Panc1 (cell line): ENCODE data around the gene CES4A. TPM values are rescaled to one million over a fixed set of nuclear protein-coding genes. Genes with fewer than 3 reads are reported as not detected.

Experiments used
- ATAC-seq: fragments of 200-7000 bp; cut with Tn5 transposase; 2 replicates; pipeline ENCODE4 v1.9.1; 2020; ENCODE audit warnings: mild to moderate bottlenecking, moderate library complexity
- BruUV-seq: library from RNA; stranded (reverse); fragments of 400-500 nt; replicated peaks from 2 replicates; lab custom pipeline; 2021; lab: Mats Ljungman, UMichigan
- CTCF ChIA-PET: fragments of 300-600 bp; sonication (Branson Sonifier 250); formaldehyde crosslinking; loops from one replicate; lab custom pipeline; 2022; ENCODE audit warnings: antibody characterized with exemption; lab: Charles Lee
- POLR2A ChIA-PET: fragments of 300-600 bp; sonication (Branson Sonifier 250); formaldehyde crosslinking; loops from one replicate; lab custom pipeline; 2022; ENCODE audit warnings: antibody characterized with exemption; lab: Charles Lee
- DNase-seq: peaks from one replicate; pipeline ENCODE4 v3.0.0-alpha.2; 2010; ENCODE audit warnings: low read depth, low spot score
- H3K27ac ChIP-seq: 2 replicates; pipeline ENCODE4 v1.5.1; 2011; ENCODE audit warnings: mild to moderate bottlenecking, low read length, inconsistent platforms
- H3K27me3 ChIP-seq: fragments of 200-500 bp; sonication (Bioruptor generic); 2 replicates; pipeline ENCODE4 v1.6.0; 2014; ENCODE audit warnings: low read length, inconsistent platforms; ENCODE audit not compliant: control insufficient read depth, insufficient read depth
- H3K36me3 ChIP-seq: fragments of 200-500 bp; sonication (Bioruptor generic); 2 replicates; pipeline ENCODE4 v1.5.1; 2014; ENCODE audit warnings: inconsistent platforms, mild to moderate bottlenecking, low read length, moderate library complexity; ENCODE audit not compliant: control insufficient read depth, insufficient read depth
- H3K4me1 ChIP-seq: 2 replicates; pipeline ENCODE4 v1.5.1; 2011; ENCODE audit warnings: inconsistent platforms, mild to moderate bottlenecking, low read length, moderate library complexity; ENCODE audit not compliant: control insufficient read depth, insufficient read depth
- H3K4me3 ChIP-seq, 2 experiments: 2 replicates each; pipeline ENCODE4 v1.5.1; 2011 to 2012; ENCODE audit warnings: low read depth in 2 of 2, low read length in 2 of 2, mild to moderate bottlenecking in 2 of 2, inconsistent platforms in 1 of 2, moderate library complexity in 1 of 2
- H3K9me3 ChIP-seq: fragments of 200-500 bp; sonication (Bioruptor generic); 2 replicates; pipeline ENCODE4 v1.5.1; 2014; ENCODE audit warnings: low read depth, mild to moderate bottlenecking, inconsistent platforms, low read length, moderate library complexity; ENCODE audit not compliant: control insufficient read depth, insufficient read depth
- CTCF ChIP-seq: fragments of 450-650 bp; IDR thresholded peaks from 2 replicates; pipeline ENCODE4 v1.5.1; 2017; ENCODE audit warnings: mild to moderate bottlenecking
- POLR2AphosphoS5 ChIP-seq: IDR thresholded peaks from 2 replicates; pipeline ENCODE4 v1.6.1; 2012; ENCODE audit warnings: mild to moderate bottlenecking, low read depth, low read length, moderate library complexity
- SIN3A ChIP-seq: IDR thresholded peaks from 2 replicates; pipeline ENCODE4 v1.6.1; 2012; ENCODE audit warnings: low read depth, mild to moderate bottlenecking, low read length, moderate library complexity, borderline replicate concordance; ENCODE audit not compliant: insufficient read depth
- TCF7L2 ChIP-seq: IDR thresholded peaks from 2 replicates; pipeline ENCODE4 v1.6.1; 2011; ENCODE audit warnings: mild to moderate bottlenecking, low read depth, low read length, inconsistent platforms
- in situ Hi-C: cut with HindIII; loops from 2 replicates; pipeline ENCODE4 v1.10.0; 2016; ENCODE audit warnings: low sequenced_read_pairs, low pct_unique_long_range_greater_than_20kb
- intact Hi-C: fragments of 100-400 bp; cut with micrococcal nuclease; formaldehyde crosslinking; loops from one replicate; pipeline ENCODE4 v1.10.0; 2022; ENCODE audit not compliant: unreplicated experiment
- total RNA-seq: library from RNA; stranded (reverse); gene quantifications from one replicate; pipeline ENCODE4 v1.2.1, GENCODE V29; 2021; ENCODE audit not compliant: unreplicated experiment
- TF ChIP-seq, protein P1 (sequence below), 2 experiments: IDR thresholded peaks; 2 replicates each; pipeline ENCODE4 v1.6.1; 2011 to 2012; ENCODE audit warnings: low read depth in 2 of 2, control low read depth in 1 of 2, low read length in 1 of 2, mild to moderate bottlenecking in 1 of 2, moderate library complexity in 1 of 2; ENCODE audit not compliant: insufficient read depth in 1 of 2

The CES4A gene
- total RNA-seq, 1 experiment from 2014 or later: 6.1 TPM

- Histone ChIP-seq H3K4me3 (no peak overlapping the region), H3K4me1 (peaks cover 8% of the 10 kb centered on the region), H3K27ac (no peak overlapping the region), H3K27me3 (no peaks in the 10 kb centered on the region), H3K36me3 (no peaks in the 10 kb centered on the region; the same call in 1 of the 2 replicates), H3K9me3 (no peaks in the 10 kb centered on the region)
- intact Hi-C loops: no loop called here
- TF ChIP-seq TCF7L2 (no peak), POLR2AphosphoS5 (no peak), CTCF (no peak), SIN3A (no peak)
- TF ChIP-seq, protein P1, sequence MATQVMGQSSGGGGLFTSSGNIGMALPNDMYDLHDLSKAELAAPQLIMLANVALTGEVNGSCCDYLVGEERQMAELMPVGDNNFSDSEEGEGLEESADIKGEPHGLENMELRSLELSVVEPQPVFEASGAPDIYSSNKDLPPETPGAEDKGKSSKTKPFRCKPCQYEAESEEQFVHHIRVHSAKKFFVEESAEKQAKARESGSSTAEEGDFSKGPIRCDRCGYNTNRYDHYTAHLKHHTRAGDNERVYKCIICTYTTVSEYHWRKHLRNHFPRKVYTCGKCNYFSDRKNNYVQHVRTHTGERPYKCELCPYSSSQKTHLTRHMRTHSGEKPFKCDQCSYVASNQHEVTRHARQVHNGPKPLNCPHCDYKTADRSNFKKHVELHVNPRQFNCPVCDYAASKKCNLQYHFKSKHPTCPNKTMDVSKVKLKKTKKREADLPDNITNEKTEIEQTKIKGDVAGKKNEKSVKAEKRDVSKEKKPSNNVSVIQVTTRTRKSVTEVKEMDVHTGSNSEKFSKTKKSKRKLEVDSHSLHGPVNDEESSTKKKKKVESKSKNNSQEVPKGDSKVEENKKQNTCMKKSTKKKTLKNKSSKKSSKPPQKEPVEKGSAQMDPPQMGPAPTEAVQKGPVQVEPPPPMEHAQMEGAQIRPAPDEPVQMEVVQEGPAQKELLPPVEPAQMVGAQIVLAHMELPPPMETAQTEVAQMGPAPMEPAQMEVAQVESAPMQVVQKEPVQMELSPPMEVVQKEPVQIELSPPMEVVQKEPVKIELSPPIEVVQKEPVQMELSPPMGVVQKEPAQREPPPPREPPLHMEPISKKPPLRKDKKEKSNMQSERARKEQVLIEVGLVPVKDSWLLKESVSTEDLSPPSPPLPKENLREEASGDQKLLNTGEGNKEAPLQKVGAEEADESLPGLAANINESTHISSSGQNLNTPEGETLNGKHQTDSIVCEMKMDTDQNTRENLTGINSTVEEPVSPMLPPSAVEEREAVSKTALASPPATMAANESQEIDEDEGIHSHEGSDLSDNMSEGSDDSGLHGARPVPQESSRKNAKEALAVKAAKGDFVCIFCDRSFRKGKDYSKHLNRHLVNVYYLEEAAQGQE (IDR thresholded peaks at IDR 0.05; ENCODE audit: insufficient read depth in 1 of 2, low read depth in 2 of 2, low read length in 1 of 2): no peak
- in situ Hi-C loops: no loop called here
- ATAC-seq: no peak
- no TSS peak for BruUV-seq
- ChIA-PET POLR2A (no interaction called here), CTCF (no interaction called here)
- no peak for DNase-seq
Measured at GRCh38 chr16:67023689-67024088, 35.3 kb downstream of the CES4A start.

DNA sequence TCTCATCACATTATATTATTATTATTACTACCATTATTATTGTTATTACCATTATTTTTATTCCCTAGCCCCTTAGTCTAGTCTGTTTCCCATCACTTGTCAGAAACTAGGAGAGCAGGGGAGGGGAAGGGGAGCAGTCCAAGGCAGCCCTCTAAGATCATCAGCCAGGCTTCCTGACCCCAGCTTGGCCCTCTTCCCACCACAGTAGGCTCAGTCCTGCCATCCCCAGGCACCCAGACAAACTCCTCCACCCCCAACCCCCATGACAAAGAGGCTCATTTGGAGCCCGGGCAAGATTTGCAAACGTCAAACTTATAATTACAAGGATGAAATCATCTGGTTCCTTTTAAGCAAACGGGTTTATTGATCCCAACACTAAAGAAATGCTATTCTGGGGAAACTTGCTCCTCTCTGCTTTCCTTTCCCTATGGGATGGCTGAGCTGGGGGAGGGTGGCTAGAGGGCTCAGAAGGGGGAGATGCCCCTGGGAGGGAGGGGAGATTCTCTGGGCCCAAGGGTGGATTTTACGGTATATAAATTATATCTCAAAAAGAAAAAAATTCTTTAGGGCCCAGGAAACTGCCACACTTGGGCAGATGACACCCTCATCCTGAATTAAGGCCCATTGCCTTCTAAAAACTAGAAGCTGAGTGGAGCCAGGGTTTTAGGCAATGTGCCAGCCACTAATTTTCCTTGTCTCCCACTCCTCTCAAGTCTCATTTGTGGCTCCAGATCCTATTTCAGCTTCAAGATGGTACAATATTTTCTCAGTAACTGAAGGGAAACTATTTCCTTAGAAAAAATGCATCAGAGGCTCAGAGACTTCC is 36.2 kb downstream of the CES4A start:
- intact Hi-C loops: no loop called here
- H3K4me3 ChIP-seq: no peak overlapping the region
- in situ Hi-C loops: no loop called here
- H3K9me3 ChIP-seq: no peaks in the 10 kb centered on the region
- no peak for ATAC-seq
- H3K27me3 ChIP-seq: no peaks in the 10 kb centered on the region
- no TSS peak for BruUV-seq
- H3K36me3 ChIP-seq: no peaks in the 10 kb centered on the region; the same call in 1 of the 2 replicates
- ChIA-PET POLR2A (no interaction called here), CTCF (interaction anchor here (0.5 kb wide), 1 partner anchor 99 kb away, joined by 11 read pairs; no protein-coding TSS in a partner anchor)
- H3K4me1 ChIP-seq: peaks cover 8% of the 10 kb centered on the region
- no peak for DNase-seq
- H3K27ac ChIP-seq: no peak overlapping the region
- TF ChIP-seq TCF7L2 (no peak), SIN3A (no peak), POLR2AphosphoS5 (no peak), CTCF (no peak)
- TF ChIP-seq, protein P1 (IDR thresholded peaks at IDR 0.05; ENCODE audit: insufficient read depth in 1 of 2, low read depth in 2 of 2, low read length in 1 of 2): no peak
